ENCODE results near the gene PKDCC.
A peak's percentile ranks its signal among the peaks of the same experiment; 100 is the strongest.

PKDCC gene

DNA sequence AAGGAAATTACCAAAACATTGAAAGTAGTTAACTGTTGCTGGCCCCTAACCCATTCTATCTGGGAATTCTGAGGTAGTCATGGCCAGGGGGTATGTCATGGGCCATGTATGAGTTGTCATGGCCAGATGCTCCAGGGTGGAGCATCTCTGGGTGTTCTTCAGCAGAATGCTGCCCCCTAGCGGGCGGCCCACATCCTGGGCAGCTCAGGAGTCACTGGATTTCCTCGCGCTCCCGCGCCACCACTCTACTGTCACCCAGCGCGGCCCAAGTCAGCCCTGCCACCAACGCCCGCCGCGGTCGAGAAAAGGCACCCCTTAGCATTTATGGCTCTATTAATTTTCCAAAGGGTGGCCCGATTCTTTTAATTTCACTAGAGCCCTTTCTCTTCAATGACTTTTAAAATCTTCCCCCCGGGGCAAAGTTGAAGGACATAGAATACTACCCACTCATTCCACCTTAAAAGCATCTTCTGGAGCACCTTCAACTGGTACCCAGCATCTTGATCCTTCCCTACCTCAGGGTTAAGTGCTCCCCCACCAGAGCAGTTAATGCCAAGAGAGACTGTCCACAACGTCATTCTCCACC is 41.6 kb downstream of the PKDCC start:
- DNase-seq (ENCODE audit: low spot score), result peak; percentile 82

DNA sequence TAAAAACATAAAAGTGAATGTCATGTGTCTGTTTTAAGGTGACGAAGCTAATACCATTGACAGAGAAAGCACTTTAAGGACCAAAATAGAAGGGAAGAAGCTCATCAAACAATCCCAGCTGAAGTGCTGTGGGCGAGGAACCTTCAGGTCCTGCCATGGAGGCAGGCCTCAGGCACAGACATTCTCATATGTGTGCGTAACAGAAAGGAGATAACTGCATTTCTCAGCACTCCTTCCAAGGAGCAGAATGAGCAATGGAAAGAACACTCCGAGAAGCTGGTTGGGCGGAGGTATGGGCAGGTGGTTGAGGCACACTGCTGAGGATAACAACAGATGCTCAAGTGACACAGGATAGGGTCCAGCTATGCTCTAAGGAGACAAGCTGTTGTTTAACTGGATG is 42.4 kb downstream of the PKDCC start:
- DNase-seq (ENCODE audit: low spot score), result no peak

DNA sequence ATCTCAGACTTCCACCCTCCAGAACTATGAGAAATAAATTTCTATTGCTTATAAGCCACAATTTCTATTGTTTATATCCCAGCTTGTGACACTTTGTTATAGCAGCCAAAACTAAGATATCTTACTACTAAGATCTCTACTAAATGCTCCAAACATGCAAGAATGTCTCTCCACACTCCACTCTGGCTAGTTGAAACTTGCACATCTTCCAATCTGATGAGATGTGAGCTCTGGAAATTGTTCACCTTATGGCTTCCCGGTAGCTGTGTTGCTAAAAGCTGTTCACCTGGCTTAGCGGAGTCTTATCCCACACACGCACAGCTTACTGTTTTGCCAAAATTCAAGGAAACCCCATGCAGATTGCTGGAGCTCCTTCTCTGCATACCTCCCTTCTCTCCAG is 43.9 kb downstream of the PKDCC start:
- DNase-seq (ENCODE audit: low spot score), result no peak

DNA sequence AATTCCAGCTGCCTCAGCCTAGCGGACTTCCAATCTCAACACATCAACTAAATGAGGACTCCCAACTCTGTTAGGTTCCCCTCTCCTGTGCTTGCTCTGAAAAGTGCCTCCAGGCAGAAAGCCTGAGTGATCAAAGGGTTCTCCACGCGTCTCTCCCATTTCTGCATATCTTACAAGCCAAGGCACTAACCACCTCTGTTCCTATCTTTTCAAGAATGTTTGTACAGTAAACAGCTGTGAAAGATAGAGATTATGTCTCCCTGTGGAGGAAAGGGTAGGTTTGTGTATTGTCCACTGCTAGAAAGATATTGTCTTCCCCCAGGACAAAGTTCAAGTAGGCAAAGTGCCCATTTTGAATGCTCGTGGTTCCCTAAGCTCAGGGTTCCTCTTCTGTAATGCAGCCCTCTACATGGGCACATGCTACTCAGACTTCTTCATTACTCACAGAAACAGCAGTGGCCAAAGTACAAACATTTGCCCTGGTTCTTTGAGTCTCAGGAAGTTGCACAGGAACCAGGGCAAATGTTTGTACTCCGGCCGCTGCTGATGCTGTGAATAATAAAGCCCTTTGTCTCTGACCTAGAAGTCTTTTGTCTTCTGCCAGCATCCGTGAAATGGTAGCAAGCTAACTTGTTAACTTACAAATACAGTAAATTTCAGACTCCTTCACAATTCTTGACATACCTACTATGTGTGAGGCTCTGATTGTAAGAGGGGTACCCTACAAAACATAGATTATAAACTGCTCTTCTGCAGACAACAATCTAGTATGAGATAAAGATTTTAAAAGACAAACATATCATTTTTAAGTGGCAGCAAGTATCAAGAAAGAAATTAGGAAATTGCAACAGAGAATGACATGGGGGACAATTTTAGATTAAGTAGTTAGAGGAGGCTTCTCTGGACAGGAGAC is 44.5 kb downstream of the PKDCC start:
- DNase-seq (ENCODE audit: low spot score), result no peak

DNA sequence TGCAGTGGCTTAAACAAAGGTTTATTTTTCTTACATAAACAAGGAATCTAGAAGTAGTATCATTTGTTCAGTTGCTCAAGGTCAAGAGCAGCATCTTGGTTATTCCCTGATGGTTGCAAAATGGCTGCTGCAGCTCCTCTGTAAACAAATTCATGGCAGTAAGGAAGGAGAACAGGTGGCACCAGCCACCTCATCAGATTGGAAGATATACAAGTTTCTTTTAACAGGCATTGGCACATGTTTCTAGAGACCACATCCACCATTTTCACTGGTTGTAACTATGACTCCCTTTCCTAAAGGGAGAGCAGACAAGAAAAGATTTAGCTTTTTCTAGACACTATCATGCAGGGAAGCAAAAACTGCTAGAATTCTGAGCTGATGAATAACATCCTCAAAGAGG is 46.3 kb downstream of the PKDCC start:
- no peak for DNase-seq (ENCODE audit: low spot score)

DNA sequence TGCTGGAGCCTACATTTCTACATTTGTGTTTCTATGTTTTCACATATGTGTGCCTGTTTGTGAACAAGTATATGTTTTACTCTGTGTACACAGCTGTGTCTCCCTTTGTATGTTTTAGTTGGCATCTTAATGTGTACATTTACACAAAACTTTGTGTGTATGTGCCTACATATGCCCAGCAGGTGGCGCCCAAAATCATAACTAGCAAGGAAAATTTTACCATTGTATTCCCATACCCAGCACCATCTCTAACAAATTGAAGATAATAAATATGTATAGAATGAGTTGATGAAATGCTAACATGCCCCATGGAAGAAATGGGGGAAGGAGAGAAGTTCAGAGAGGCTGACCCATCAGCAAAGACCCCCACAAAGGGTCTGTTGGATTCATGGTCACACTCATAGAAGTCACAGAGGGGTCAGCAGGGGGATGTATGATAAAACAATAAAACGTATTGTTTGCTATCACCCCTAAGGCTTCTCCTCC is 48.1 kb downstream of the PKDCC start:
- DNase-seq (ENCODE audit: low spot score), result peak; percentile 48

DNA sequence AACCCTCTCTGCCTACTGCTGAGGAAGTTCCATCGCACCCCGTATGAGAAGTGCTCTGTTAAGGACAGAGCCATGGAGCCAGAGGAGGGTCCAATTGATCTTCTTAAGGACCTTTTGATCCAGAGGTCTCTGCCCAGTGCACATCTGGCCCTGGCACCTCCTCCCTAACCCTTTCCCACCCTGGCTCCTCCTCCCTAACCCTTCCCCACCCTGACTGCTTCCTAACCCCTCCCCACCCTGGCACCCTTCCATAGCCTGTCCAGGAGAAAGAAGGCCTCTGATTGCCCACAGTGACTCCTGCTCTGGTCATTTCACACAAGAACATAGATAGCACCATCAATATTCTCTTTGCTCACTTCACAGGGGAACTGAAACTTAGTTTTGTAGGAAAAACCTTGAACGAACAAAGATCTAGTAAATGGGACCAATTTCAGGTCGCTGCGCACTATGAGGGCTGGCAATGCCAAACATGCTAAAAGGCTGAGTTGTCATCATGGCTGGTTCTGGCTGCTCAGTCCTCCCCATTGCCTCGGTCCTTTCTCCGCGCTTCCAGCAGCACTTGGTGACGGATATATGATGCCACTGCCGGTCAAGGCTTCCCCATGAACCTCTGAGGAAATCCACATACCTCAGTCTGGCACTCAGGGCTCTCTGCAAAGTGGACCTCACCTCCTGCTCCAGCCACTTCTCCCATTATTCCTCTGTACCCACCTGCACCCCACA is 49.2 kb downstream of the PKDCC start:
- no peak for DNase-seq (ENCODE audit: low spot score)

DNA sequence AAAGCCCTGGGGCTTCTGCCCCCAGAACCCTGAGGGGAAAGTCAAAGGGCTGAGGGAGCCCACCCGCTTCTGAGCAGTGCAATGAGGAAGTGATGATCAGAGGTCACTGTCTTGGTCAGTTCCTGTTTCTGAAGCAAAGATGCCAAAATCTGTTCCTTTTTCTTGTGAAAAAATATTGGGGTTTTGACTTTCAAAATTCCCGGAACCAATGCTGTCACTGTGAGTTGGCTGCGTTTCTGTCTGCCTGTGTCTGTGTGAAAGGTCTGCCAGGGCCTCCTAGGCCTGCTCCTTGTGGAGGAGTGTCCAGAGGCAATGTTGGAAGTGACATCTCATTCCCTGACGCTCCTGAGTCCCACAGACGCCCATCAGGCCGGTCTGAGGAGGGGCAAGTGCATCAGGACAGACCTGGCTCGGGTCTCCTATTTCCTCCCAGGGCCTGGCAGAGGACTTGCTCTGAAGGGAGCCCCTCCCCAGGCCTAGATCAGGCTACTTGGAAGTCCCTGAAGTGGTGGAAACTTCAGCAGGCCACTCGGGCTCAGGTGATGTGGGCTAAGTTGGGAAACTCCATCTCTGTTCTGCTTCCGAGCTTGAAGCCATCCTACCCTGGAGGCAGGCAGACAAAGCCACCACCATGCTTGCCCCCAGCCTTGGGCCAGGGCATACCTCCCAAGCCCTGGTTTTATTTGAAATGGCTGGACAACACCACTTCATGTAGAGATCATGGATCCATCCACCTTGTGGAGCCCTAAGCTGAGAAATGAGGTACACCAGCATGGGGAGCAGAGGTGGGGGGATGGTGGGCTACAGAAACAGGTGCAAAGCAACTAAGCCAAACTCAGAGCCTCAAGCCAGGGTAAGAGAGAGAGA is 51.0 kb downstream of the PKDCC start:
- no peak for DNase-seq (ENCODE audit: low spot score)

DNA sequence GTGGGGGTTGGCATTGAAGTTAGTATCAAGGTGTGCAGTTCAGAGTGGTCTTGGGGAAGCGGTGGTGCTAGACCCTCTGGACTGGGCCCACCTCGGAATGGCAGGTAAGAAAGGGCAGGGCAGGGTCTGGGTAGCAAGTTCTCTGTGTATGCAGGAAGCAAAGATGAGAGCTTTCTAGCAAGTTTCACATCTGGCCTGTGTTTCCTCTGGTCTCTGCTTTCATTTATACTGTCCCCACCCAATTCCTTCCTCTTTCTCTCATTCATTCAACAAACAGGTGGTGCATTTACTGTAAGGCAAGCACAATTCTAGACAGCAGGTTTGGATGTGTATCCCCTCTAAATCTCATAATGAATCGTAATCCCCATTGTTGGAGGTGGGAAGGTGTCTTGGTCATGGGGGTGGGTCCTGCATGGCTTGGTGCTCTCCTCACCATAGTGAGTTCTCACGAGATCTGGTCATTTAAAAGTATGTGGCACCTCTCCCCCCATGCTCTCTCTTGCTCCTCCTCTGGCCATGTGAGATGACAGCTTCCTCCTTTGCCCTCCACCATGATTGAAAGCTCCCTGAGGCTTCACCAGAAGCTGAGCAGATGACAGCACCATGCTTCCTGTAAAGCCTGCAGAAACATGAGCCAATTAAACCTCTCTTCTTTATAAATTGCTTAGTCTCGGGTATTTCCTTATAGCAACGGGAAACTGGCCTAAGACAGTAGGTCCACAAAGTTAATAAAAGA is 51.8 kb downstream of the PKDCC start:
- DNase-seq (ENCODE audit: low spot score), result no peak

DNA sequence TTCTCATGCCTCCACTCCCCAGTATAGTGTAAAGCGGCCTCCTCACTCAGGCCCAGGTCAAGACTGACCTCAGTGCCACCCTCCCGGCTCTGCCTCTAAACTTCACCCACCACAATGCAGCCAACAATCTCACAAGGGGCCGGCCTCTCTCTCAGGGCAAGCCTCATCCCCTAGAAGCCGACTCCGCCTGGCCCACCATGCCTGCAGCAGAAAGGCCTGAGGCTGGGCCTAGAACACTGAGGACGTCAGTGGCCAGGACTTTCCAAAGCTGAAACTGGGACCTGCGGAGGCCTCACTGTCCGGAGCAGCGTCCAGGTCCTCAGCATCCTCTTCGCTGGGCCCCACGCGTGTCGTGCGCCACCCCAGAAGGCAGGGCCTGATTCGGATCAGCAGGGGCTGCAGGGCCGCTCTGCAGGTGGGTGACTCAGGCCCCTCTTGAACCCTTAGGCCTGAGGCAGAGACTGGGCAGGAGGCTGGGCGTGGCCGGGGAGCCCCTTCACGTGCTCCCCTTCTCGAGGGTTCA is 52.9 kb downstream of the PKDCC start:
- DNase-seq (ENCODE audit: low spot score), result no peak

DNA sequence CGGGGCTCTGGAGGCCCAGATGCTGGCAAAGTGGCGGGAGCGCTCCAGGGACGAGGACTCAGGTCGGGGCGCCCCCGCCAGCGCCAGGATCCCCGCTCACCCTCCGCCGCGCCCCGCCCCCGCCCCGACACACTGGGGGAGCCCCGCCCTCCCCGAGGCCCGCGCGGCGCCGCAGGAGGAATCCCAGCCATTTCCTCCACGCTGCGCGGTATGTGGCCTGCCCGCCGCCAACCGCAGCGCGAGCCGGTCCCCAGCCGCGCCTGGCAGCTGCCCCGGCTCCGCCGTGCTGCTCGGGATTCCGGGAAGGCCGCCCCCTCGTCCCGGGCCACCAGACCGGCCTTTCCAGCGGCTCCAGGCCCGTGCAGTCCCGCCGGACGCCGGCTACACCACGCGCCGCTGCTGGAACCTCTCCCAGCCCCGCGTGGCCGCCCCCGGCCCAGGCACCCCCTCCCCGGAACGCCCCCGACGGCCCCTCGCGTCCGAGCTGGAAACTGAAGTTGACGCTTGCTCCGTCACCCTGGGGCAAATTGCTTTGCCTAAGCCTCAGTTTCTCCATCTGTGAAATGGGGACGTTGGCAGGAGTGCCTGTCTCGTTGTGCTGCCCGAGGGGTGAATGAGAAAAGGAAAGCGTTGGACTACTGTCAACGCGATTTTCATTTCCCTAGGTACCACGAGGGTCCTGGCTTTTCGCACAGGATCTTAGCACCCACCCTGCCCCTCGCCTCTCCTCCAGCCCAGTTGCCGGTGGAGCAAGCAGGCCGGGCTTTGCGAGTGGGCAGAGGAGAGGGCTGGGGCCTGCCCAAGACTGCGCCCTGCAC is 53.6 kb downstream of the PKDCC start:
- DNase-seq (ENCODE audit: low spot score), result no peak

DNA sequence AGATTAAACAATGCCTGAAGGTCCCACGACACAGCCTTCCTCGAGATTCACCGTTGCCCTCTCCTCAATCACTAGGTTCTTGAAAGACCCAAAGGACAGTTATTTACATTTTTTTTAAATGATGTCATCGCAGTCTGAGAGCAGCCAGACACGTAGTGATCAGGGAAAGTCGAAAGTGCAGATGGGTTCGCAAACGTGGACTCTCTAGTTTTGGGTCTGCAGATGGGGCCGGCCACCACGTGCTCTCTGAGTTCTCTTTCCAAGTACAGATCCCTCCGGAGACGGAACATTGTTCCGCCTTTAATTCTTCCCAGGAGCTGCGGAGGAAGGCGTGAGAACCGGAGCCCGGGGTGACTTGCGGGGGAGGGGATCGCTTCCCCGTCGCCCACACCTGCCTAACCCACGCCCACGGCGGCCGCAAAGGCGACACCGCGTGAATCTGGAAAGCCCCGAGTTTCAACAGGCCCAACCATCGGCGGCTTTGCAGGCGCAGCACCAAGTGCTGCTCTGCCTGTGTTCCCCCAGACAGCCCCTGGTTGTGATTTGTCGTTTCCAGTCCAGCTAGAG is 54.3 kb downstream of the PKDCC start:
- no peak for DNase-seq (ENCODE audit: low spot score)

DNA sequence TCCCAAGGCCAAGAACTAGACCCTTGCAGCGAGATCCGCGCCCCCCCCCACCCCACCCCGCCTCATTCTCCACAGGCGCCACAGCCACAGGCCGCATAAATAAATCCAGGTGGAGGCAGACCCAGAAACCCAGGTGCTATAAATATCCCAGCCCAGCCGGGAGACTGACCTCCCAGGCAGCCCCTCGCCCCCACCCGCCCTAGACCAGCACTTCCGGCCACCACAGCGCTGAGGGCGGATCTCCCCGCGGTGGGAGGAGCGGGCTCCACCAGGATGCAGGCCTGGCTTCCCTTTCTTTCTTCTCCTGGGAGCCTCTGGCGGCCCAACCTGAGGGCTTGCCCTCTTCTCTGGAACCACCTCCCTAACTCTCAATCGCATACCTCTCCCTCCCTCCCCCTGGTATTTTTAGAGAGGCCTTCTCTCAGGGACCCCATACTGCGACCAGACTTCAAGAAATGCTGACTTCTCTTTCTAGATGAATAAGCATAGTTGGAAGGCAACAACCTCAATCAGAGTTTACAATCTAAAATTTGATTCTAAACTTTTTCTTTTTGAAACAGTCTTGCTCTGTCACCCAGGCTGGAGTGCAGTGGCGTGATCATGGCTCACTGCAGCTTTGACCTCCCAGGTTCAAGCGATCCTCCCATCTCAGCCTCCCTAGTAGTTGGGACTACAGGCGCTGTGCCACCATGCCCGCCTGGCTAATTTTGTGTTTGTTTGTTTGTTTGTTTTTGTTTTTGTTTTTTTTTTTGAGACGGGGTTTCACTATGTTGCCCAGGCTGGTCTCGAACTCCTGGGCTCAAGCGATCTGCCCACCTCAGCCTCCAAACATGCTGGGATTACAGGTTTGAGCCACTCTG is 55.0 kb downstream of the PKDCC start:
- DNase-seq (ENCODE audit: low spot score), result no peak

DNA sequence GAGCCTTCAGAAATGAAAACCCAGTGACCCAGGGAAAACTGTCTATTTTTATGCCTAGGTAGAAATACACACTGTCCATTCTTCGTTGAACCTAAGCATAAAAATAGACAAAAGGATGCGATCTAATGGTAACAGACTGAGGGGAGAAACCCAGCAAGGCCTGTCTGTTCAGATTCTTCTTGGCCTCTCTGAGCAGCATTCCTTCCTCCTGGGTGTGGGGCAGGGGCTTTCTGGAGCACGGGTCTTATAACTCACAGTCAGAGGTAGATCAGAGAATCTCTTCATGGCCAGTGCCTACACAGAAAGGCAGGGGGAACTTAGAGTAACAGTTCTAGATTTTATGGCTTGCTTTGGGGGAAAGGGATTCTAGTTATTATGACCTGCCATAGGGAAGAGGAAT is 56.0 kb downstream of the PKDCC start:
- no peak for DNase-seq (ENCODE audit: low spot score)

DNA sequence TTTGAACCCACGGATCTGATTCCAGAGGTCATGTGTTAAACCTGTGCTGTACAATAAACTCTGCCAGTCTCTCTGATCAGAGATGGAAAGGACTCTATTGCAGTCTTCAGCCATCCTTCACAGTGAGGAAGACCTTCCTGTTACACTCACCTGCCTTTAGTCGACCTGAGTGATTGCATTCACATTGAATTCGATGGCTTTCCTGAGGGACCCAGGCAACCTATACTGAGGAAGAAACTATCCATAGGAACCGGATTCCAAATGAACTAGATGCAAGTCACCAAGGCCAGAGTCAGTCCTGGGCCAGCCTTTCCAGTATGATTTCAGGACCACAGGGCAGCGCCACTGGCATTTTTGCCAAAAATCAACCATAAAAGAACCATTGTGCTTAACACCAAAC is 56.8 kb downstream of the PKDCC start:
- no peak for DNase-seq (ENCODE audit: low spot score)

DNA sequence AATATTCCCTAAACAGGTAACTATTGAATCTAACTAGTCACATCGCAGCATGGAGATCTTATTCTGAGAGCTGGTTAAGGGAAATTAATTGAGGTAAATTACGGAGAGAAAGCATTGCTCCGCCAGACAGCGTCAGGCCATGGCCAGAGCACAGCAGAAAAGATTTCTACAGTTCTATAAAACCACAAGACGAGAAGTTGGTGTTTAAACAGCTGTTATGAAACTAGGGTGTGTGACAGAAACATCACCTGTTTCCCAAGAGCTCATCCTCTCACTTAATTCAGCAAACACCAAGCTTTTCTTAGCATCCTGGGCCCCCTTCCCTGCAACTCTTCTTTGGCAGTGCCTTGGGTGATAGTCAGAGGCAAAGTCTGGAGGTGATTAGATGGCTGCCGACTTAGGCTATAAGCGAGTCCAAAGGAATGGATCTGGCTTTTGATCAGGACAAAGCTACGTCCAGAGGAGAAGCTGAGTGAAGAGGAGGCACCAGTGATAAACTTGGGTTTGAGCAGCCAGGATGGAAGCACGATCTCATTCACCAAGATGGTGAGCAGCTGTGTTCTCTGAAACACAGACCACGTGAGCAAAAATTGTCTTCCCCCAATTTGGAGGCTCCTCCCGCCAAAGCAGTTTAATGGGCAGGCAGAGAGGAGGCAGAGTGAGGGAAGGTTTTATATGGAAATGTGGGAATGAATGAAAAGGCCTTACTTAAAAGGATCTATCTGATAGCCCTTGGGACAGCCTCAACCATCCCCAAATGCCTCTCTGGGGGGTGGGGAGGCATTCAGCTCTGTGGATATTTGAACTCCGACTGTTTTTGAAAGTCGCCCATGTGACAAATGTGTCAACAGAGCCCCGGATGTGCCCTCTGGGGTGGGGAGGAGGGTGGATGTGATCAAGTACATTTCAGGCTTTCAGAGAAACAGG is 57.8 kb downstream of the PKDCC start:
- no peak for DNase-seq (ENCODE audit: low spot score)

DNA sequence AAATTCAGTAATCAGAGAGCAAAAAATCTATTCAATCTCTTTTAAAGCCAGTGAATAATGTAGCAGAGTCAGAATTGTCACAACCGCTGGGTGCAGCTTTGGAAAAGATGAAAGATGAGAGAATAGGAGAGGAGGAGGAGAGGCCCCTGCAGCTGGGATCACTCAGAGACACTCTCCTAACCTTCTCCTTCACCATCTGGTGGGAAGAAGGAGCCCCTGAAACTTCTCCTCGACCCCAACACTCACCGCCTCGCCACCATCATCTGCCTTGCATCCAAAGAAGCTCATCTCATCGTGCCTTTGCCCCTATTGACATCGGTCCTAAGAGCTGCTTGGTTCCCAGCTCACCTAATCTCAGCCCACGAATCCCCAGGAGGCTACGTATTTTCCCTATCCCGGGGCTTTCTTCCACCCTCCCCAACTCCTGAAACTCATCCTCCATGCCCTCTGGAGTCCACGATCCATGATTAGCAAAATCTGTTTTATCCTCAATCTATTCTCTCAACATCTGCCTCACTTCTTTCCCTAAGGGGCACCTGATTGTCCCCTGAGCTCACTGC is 58.5 kb downstream of the PKDCC start:
- DNase-seq (ENCODE audit: low spot score), result peak; percentile 57

All from D341Med (cell line).